ENCODE results near the gene MAB21L2.

MAB21L2 gene

DNA sequence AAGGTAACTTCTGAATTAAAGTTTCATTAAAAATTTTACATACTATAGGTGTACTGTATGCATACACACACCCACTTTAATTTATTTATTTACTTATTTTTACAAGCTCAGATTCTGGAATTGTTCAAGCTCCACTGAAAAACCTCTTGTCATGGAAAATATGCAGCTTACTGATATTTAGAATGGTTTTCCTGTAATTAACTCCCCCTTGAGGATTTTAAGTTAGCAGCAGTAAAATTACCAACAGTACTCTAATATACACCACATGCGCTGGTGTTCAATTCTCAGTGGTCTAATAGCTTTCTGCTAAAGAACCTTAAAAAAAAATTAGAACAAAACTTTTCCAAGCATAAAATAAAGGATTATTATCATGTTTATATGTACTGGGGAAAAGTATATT, 12.0 kb downstream of the MAB21L2 start:
- Histone ChIP-seq H3K9ac (ENCODE audit: low read depth in 1 of 2, low read length in 2 of 2) (no peak overlapping the region), H3K4me1 (ENCODE audit: control insufficient read depth in 2 of 2, insufficient read depth in 2 of 2, low read length in 2 of 2) (no peaks in the 10 kb centered on the region), H3K27ac (ENCODE audit: low read depth in 2 of 2, low read length in 2 of 2) (no peak overlapping the region), H3K4me3 (ENCODE audit: low read length in 2 of 2) (no peak overlapping the region), H3K36me3 (ENCODE audit: control insufficient read depth in 2 of 2, insufficient read depth in 2 of 2, low read length in 2 of 2) (peaks cover 6 to 10% of the 10 kb centered on the region in 2 donors), H3K27me3 (ENCODE audit: control insufficient read depth in 2 of 2, insufficient read depth in 2 of 2, low read length in 2 of 2) (no peaks in the 10 kb centered on the region), H3K9me3 (ENCODE audit: control insufficient read depth in 2 of 2, low read length in 2 of 2) (no peaks in the 10 kb centered on the region)

DNA sequence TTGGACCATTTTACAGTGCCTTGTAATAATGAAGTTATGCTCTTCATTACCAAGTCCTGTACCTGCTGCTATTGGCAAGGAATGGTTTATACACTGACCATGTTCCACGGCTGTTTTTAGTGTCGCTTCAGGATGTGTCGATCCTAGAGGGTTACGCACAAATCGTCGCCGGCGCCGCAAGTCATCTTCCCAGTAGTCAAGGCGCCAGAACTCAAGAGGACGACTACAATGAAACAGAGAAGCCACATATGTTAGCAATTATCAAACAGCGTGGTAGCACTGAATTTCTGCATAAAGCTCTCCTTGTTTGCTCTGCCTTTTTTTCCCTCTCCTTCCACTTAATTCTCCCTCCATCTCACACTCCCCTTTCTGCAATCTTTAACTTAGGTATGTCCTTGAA, 17.0 kb downstream of the MAB21L2 start:
- peaks cover 7 to 9% of the 10 kb centered on the region in 2 donors for H3K36me3 ChIP-seq (ENCODE audit: control insufficient read depth in 2 of 2, insufficient read depth in 2 of 2, low read length in 2 of 2)
- H3K4me3 ChIP-seq (ENCODE audit: low read length in 2 of 2), result no peak overlapping the region
- no peak overlapping the region for H3K27ac ChIP-seq (ENCODE audit: low read depth in 2 of 2, low read length in 2 of 2)
- no peak overlapping the region for H3K9ac ChIP-seq (ENCODE audit: low read depth in 1 of 2, low read length in 2 of 2)
- H3K4me1 ChIP-seq (ENCODE audit: control insufficient read depth in 2 of 2, insufficient read depth in 2 of 2, low read length in 2 of 2), result no peaks in the 10 kb centered on the region
- no peaks in the 10 kb centered on the region for H3K9me3 ChIP-seq (ENCODE audit: control insufficient read depth in 2 of 2, low read length in 2 of 2)
- no peaks in the 10 kb centered on the region for H3K27me3 ChIP-seq (ENCODE audit: control insufficient read depth in 2 of 2, insufficient read depth in 2 of 2, low read length in 2 of 2)

DNA sequence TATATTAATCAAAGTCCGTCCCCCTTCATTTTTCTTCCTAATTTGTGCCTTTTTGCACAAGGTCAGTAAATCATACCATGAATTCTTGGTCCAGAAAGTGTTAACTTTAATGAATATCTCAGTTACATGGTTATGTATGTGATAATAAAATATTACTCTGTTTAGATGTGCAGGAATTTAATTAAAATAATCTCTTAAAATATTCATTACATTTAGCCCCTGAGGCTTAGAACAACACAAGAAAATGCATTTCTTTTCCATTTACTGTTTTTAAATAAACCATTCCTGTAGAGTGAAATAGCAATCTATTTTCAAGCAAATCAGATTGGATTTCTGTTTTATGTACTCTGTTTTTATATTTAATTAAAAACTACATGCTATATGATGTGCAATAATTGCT, 17.6 kb downstream of the MAB21L2 start:
- H3K36me3 ChIP-seq (ENCODE audit: control insufficient read depth in 2 of 2, insufficient read depth in 2 of 2, low read length in 2 of 2), result peaks cover 7 to 9% of the 10 kb centered on the region in 2 donors
- H3K9ac ChIP-seq (ENCODE audit: low read depth in 1 of 2, low read length in 2 of 2), result no peak overlapping the region

DNA sequence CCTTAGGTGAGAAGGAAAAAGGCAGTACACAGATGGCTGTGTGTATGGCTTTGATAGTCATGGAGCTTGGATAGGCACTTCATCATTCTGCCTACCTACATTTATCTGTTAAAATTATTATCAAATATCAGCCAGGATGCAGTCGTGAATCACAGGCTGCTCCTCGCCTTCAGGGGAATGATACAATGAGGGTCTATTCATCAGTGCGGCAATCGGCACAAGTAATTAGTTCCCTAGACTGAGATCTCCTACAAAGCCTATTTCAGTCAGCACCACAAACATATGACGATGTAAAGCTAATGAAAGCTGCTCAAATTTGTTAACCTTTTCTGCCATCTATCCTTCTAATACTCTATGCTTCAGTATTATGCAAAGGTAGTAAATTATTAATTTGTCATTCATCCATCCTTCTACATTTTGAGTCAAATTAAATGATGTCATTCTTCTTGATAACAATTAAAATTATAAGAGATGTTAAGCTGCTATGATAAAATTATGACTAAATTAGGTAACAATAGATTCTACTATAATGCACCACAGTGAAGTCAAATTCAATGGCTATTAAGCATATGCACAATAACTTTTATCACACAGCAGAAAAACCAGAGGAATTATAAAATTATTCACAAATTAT, 19.0 kb downstream of the MAB21L2 start:
- H3K9ac ChIP-seq (ENCODE audit: low read depth in 1 of 2, low read length in 2 of 2), result no peak overlapping the region

More for the DNA sequence above, 17.6 kb downstream of the MAB21L2 start:
- H3K27me3 ChIP-seq (ENCODE audit: control insufficient read depth in 2 of 2, insufficient read depth in 2 of 2, low read length in 2 of 2), result no peaks in the 10 kb centered on the region
- no peak overlapping the region for H3K4me3 ChIP-seq (ENCODE audit: low read length in 2 of 2)
- no peaks in the 10 kb centered on the region for H3K9me3 ChIP-seq (ENCODE audit: control insufficient read depth in 2 of 2, low read length in 2 of 2)
- H3K27ac ChIP-seq (ENCODE audit: low read depth in 2 of 2, low read length in 2 of 2), result no peak overlapping the region
- no peaks in the 10 kb centered on the region for H3K4me1 ChIP-seq (ENCODE audit: control insufficient read depth in 2 of 2, insufficient read depth in 2 of 2, low read length in 2 of 2)

DNA sequence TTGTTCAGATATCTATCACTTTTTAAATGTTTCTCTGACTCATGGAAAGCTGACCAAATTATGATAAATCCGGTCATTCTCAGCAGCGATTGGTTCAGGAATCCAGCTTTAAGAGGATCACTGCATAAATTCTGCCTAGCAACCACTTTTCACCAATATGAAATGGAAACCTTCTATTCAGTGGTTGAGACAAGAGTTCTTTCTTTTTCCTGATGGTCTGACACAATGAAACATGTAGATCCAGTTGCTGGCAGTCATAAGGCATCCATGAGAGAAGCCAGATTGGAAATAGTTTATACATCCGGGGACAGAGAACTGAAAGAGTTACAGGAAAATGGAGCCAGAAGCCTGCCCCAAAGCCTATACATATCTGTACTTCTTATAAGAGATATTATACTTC, 27.2 kb downstream of the MAB21L2 start:
- Histone ChIP-seq H3K9me3 (ENCODE audit: control insufficient read depth in 2 of 2, low read length in 2 of 2) (no peaks in the 10 kb centered on the region), H3K27me3 (ENCODE audit: control insufficient read depth in 2 of 2, insufficient read depth in 2 of 2, low read length in 2 of 2) (no peaks in the 10 kb centered on the region), H3K27ac (ENCODE audit: low read depth in 2 of 2, low read length in 2 of 2) (no peak overlapping the region), H3K36me3 (ENCODE audit: control insufficient read depth in 2 of 2, insufficient read depth in 2 of 2, low read length in 2 of 2) (no peaks in the 10 kb centered on the region), H3K9ac (ENCODE audit: low read depth in 1 of 2, low read length in 2 of 2) (no peak overlapping the region), H3K4me3 (ENCODE audit: low read length in 2 of 2) (no peak overlapping the region), H3K4me1 (ENCODE audit: control insufficient read depth in 2 of 2, insufficient read depth in 2 of 2, low read length in 2 of 2) (no peaks in the 10 kb centered on the region)

More for the DNA sequence above, 19.0 kb downstream of the MAB21L2 start:
- Histone ChIP-seq H3K4me3 (ENCODE audit: low read length in 2 of 2) (no peak overlapping the region), H3K27ac (ENCODE audit: low read depth in 2 of 2, low read length in 2 of 2) (no peak overlapping the region), H3K9me3 (ENCODE audit: control insufficient read depth in 2 of 2, low read length in 2 of 2) (no peaks in the 10 kb centered on the region), H3K27me3 (ENCODE audit: control insufficient read depth in 2 of 2, insufficient read depth in 2 of 2, low read length in 2 of 2) (no peaks in the 10 kb centered on the region), H3K4me1 (ENCODE audit: control insufficient read depth in 2 of 2, insufficient read depth in 2 of 2, low read length in 2 of 2) (no peaks in the 10 kb centered on the region), H3K36me3 (ENCODE audit: control insufficient read depth in 2 of 2, insufficient read depth in 2 of 2, low read length in 2 of 2) (peaks cover 7 to 9% of the 10 kb centered on the region in 2 donors)

DNA sequence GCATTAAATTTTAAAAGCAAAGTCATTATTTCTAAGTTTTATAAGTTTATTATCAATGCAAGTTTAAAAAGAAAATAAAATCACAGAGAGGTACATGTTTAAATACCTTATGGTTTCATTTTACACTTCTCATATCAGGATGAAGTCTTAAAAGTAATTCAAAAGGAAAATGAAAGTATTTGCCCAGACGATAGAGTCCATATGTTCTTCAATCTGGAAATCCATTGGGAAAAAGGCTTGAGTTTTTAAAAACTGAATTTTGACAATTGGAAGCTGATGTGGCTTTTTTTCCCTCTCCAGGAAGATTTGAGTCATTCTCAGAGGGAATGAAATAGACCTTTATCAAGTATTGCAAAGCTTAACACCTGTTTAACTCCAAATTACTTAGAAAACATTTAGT, 37.1 kb downstream of the MAB21L2 start:
- no peak overlapping the region for H3K9ac ChIP-seq (ENCODE audit: low read depth in 1 of 2, low read length in 2 of 2)
- no peak overlapping the region for H3K27ac ChIP-seq (ENCODE audit: low read depth in 2 of 2, low read length in 2 of 2)
- H3K9me3 ChIP-seq (ENCODE audit: control insufficient read depth in 2 of 2, low read length in 2 of 2), result no peaks in the 10 kb centered on the region
- H3K36me3 ChIP-seq (ENCODE audit: control insufficient read depth in 2 of 2, insufficient read depth in 2 of 2, low read length in 2 of 2), result peaks cover 0 to 3% of the 10 kb centered on the region in 2 donors
- no peaks in the 10 kb centered on the region for H3K4me1 ChIP-seq (ENCODE audit: control insufficient read depth in 2 of 2, insufficient read depth in 2 of 2, low read length in 2 of 2)
- no peaks in the 10 kb centered on the region for H3K27me3 ChIP-seq (ENCODE audit: control insufficient read depth in 2 of 2, insufficient read depth in 2 of 2, low read length in 2 of 2)
- no peak overlapping the region for H3K4me3 ChIP-seq (ENCODE audit: low read length in 2 of 2)

DNA sequence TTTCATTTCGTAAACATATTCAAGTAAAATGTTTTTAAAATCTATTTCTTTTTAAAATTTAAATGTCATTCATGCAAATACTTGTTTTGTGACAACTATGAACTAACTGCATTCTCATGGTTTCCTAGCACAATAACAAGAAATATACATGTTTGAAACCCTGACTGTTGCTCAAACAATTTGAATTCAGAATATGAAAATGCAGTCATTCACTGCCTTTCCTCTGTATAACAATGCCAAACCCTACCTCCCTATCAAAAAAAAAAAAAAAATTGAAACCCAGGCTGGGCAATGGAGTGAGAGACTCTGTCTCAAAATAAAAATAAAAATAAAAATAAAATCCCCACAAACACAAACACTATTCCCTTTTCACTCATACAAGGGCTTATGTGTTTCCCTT, 42.1 kb downstream of the MAB21L2 start:
- Histone ChIP-seq H3K4me3 (ENCODE audit: low read length in 2 of 2) (no peak overlapping the region), H3K27me3 (ENCODE audit: control insufficient read depth in 2 of 2, insufficient read depth in 2 of 2, low read length in 2 of 2) (no peaks in the 10 kb centered on the region), H3K9ac (ENCODE audit: low read depth in 1 of 2, low read length in 2 of 2) (no peak overlapping the region), H3K9me3 (ENCODE audit: control insufficient read depth in 2 of 2, low read length in 2 of 2) (no peaks in the 10 kb centered on the region), H3K4me1 (ENCODE audit: control insufficient read depth in 2 of 2, insufficient read depth in 2 of 2, low read length in 2 of 2) (no peaks in the 10 kb centered on the region), H3K36me3 (ENCODE audit: control insufficient read depth in 2 of 2, insufficient read depth in 2 of 2, low read length in 2 of 2) (no peaks in the 10 kb centered on the region), H3K27ac (ENCODE audit: low read depth in 2 of 2, low read length in 2 of 2) (no peak overlapping the region)

DNA sequence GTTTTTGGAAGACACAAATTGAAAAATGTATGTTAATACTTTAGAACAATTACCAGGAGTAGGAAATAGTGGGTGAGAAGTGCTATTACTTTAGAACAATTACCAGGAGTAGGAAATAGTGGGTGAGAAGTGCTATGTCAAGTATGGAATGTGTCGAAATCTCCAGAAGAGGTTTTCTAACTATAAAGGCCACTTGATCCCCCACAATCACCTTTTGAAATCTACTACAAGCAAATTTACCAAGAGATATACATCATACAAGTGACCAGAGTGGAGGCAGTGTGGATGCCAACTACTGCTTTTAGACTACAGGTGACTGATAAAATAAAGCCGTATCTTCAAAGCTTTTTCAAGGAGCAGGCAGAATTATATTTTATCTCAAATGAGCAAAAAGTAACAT, 43.1 kb downstream of the MAB21L2 start:
- no peak overlapping the region for H3K9ac ChIP-seq (ENCODE audit: low read depth in 1 of 2, low read length in 2 of 2)
- no peaks in the 10 kb centered on the region for H3K27me3 ChIP-seq (ENCODE audit: control insufficient read depth in 2 of 2, insufficient read depth in 2 of 2, low read length in 2 of 2)

DNA sequence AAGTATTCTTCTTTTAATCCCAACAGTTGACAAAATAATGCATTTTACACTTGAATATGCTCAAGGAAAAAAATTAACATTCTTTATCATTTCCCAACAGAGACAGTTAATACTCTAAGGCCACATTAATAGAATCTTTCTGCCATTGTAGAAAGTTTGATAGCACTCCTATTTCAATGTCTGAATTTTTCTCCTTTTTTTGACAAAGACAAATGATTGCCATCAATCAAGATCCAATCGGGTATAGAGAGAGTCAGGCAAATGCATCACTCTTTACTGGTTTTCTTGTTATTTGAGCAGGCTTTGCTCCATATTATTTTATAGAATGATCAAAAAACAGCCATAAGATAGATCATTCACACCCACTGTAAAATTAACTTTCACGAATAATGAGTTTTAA, 46.1 kb downstream of the MAB21L2 start:
- H3K4me1 ChIP-seq (ENCODE audit: control insufficient read depth in 2 of 2, insufficient read depth in 2 of 2, low read length in 2 of 2), result no peaks in the 10 kb centered on the region
- H3K9me3 ChIP-seq (ENCODE audit: control insufficient read depth in 2 of 2, low read length in 2 of 2), result no peaks in the 10 kb centered on the region
- H3K9ac ChIP-seq (ENCODE audit: low read depth in 1 of 2, low read length in 2 of 2), result no peak overlapping the region
- no peak overlapping the region for H3K4me3 ChIP-seq (ENCODE audit: low read length in 2 of 2)
- no peak overlapping the region for H3K27ac ChIP-seq (ENCODE audit: low read depth in 2 of 2, low read length in 2 of 2)
- no peaks in the 10 kb centered on the region for H3K27me3 ChIP-seq (ENCODE audit: control insufficient read depth in 2 of 2, insufficient read depth in 2 of 2, low read length in 2 of 2)
- H3K36me3 ChIP-seq (ENCODE audit: control insufficient read depth in 2 of 2, insufficient read depth in 2 of 2, low read length in 2 of 2), result no peaks in the 10 kb centered on the region

More for the DNA sequence above, 43.1 kb downstream of the MAB21L2 start:
- Histone ChIP-seq H3K4me3 (ENCODE audit: low read length in 2 of 2) (no peak overlapping the region), H3K27ac (ENCODE audit: low read depth in 2 of 2, low read length in 2 of 2) (no peak overlapping the region), H3K4me1 (ENCODE audit: control insufficient read depth in 2 of 2, insufficient read depth in 2 of 2, low read length in 2 of 2) (no peaks in the 10 kb centered on the region), H3K36me3 (ENCODE audit: control insufficient read depth in 2 of 2, insufficient read depth in 2 of 2, low read length in 2 of 2) (no peaks in the 10 kb centered on the region), H3K9me3 (ENCODE audit: control insufficient read depth in 2 of 2, low read length in 2 of 2) (no peaks in the 10 kb centered on the region)

DNA sequence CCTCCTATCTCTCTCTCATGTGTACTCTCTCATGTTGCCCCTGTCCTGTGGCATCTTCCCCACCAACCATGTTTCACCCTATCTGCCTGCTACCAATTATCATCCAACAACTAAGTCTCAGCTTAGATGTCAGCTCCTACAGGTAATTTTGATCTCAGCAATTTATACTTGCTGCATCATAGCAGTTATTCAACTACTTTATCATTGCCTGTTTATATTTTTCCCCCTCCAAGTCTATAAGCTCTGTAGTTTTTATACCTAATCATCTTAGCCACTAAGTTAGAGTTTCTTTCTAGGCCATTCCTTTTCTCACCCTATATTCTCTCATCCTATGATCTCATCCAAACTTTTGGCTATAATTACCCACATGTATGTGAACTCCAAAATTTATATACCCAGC, 50.7 kb downstream of the MAB21L2 start:
- Histone ChIP-seq H3K36me3 (ENCODE audit: control insufficient read depth in 2 of 2, insufficient read depth in 2 of 2, low read length in 2 of 2) (no peaks in the 10 kb centered on the region), H3K27ac (ENCODE audit: low read depth in 2 of 2, low read length in 2 of 2) (no peak overlapping the region)

More for the DNA sequence above, 50.7 kb downstream of the MAB21L2 start:
- Histone ChIP-seq H3K27me3 (ENCODE audit: control insufficient read depth in 2 of 2, insufficient read depth in 2 of 2, low read length in 2 of 2) (no peaks in the 10 kb centered on the region), H3K9me3 (ENCODE audit: control insufficient read depth in 2 of 2, low read length in 2 of 2) (no peaks in the 10 kb centered on the region), H3K9ac (ENCODE audit: low read depth in 1 of 2, low read length in 2 of 2) (no peak overlapping the region), H3K4me3 (ENCODE audit: low read length in 2 of 2) (no peak overlapping the region), H3K4me1 (ENCODE audit: control insufficient read depth in 2 of 2, insufficient read depth in 2 of 2, low read length in 2 of 2) (no peaks in the 10 kb centered on the region)

Measured in mucosa of rectum (tissue), 2 donors.